Neural cell (in vitro differentiated cells): ENCODE results near the gene ARHGAP24.

ENCODE experiments used
- CTCF ChIP-seq: fragments of 450-650 bp; IDR thresholded peaks from 2 replicates; pipeline ENCODE4 v1.5.1; 2014; ENCODE audit warnings: antibody characterized with exemption, mild to moderate bottlenecking, moderate library complexity; ENCODE audit not compliant: poor library complexity, severe bottlenecking
- EP300 ChIP-seq: fragments of 450-650 bp; conservative IDR thresholded peaks from 2 replicates; pipeline ENCODE4 v1.6.1; 2014; ENCODE audit warnings: antibody characterized with exemption, mild to moderate bottlenecking, moderate library complexity; ENCODE audit not compliant: poor library complexity, severe bottlenecking
- MXI1 ChIP-seq: fragments of 450-650 bp; conservative IDR thresholded peaks from 2 replicates; pipeline ENCODE4 v1.6.1; 2014; ENCODE audit warnings: antibody characterized with exemption, mild to moderate bottlenecking; ENCODE audit not compliant: poor library complexity, severe bottlenecking
- REST ChIP-seq: IDR thresholded peaks from 2 replicates; pipeline ENCODE4 v1.6.1; 2012; ENCODE audit warnings: borderline replicate concordance

- peak; percentile 30 for TF ChIP-seq REST
- TF ChIP-seq CTCF, result no peak
- TF ChIP-seq MXI1, result no peak
- TF ChIP-seq EP300, result no peak
These were observed 43.0 kb upstream of the ARHGAP24 start for GRCh38 chr4:85431881-85432485.
